ENCODE measurements around the gene GPR27. TPM values are rescaled to one million over a fixed set of nuclear protein-coding genes. Genes with fewer than 3 reads are reported as not detected.

The GPR27 gene
- total RNA-seq, 1 experiment from 2014 or later = not detected

- no peaks in the 10 kb centered on the region for H3K36me3 ChIP-seq
Observed at GRCh38 chr3:71787851-71788405, 34.3 kb downstream of the GPR27 start.

GRCh38 chr3:71789922-71790321, 36.3 kb downstream of the GPR27 start:
- Histone ChIP-seq H3K9me3 (replicated peaks) (no peaks in the 10 kb centered on the region), H3K27me3 (no peaks in the 10 kb centered on the region), H3K4me3 (no peak overlapping the region), H3K4me1 (no peaks in the 10 kb centered on the region), H3K27ac (no peak overlapping the region), H3K36me3 (no peaks in the 10 kb centered on the region)
- DNase-seq = no peak

More at GRCh38 chr3:71787851-71788405, 34.3 kb downstream of the GPR27 start:
- Histone ChIP-seq H3K27ac (no peak overlapping the region), H3K9me3 (replicated peaks) (no peaks in the 10 kb centered on the region), H3K4me1 (no peaks in the 10 kb centered on the region), H3K4me3 (no peak overlapping the region), H3K27me3 (no peaks in the 10 kb centered on the region)
- DNase-seq = no peak

- Histone ChIP-seq H3K27ac (no peak overlapping the region), H3K9me3 (replicated peaks) (no peaks in the 10 kb centered on the region), H3K4me1 (no peaks in the 10 kb centered on the region), H3K4me3 (no peak overlapping the region), H3K27me3 (no peaks in the 10 kb centered on the region), H3K36me3 (no peaks in the 10 kb centered on the region)
- no peak for DNase-seq
Observed at GRCh38 chr3:71791634-71792033, 38.0 kb downstream of the GPR27 start.

- no peaks in the 10 kb centered on the region for H3K9me3 ChIP-seq (replicated peaks)
- H3K36me3 ChIP-seq = no peaks in the 10 kb centered on the region
Observed at GRCh38 chr3:71796290-71796689, 42.6 kb downstream of the GPR27 start.

GRCh38 chr3:71797455-71797854, 43.8 kb downstream of the GPR27 start:
- Histone ChIP-seq H3K9me3 (replicated peaks) (no peaks in the 10 kb centered on the region), H3K4me3 (no peak overlapping the region), H3K27me3 (no peaks in the 10 kb centered on the region), H3K27ac (no peak overlapping the region), H3K36me3 (no peaks in the 10 kb centered on the region), H3K4me1 (no peaks in the 10 kb centered on the region)
- DNase-seq = no peak

More at GRCh38 chr3:71796290-71796689, 42.6 kb downstream of the GPR27 start:
- no peaks in the 10 kb centered on the region for H3K4me1 ChIP-seq
- no peak for DNase-seq
- H3K27ac ChIP-seq = no peak overlapping the region
- H3K4me3 ChIP-seq = no peak overlapping the region
- H3K27me3 ChIP-seq = no peaks in the 10 kb centered on the region

- Histone ChIP-seq H3K4me1 (no peaks in the 10 kb centered on the region), H3K9me3 (replicated peaks) (no peaks in the 10 kb centered on the region), H3K36me3 (no peaks in the 10 kb centered on the region), H3K27me3 (no peaks in the 10 kb centered on the region), H3K4me3 (no peak overlapping the region), H3K27ac (no peak overlapping the region)
- DNase-seq = no peak
Observed at GRCh38 chr3:71800023-71800422, 46.4 kb downstream of the GPR27 start.

- Histone ChIP-seq H3K27ac (no peak overlapping the region), H3K36me3 (no peaks in the 10 kb centered on the region), H3K4me1 (no peaks in the 10 kb centered on the region), H3K9me3 (replicated peaks) (no peaks in the 10 kb centered on the region), H3K4me3 (no peak overlapping the region), H3K27me3 (no peaks in the 10 kb centered on the region)
- no peak for DNase-seq
Observed at GRCh38 chr3:71801986-71802385, 48.3 kb downstream of the GPR27 start.

- no peaks in the 10 kb centered on the region for H3K9me3 ChIP-seq (replicated peaks)
- H3K4me1 ChIP-seq = no peaks in the 10 kb centered on the region
- H3K36me3 ChIP-seq = no peaks in the 10 kb centered on the region
- no peak for DNase-seq
- H3K27me3 ChIP-seq = no peaks in the 10 kb centered on the region
- no peak overlapping the region for H3K27ac ChIP-seq
- no peak overlapping the region for H3K4me3 ChIP-seq
Observed at GRCh38 chr3:71803248-71803647, 49.6 kb downstream of the GPR27 start.

- no peaks in the 10 kb centered on the region for H3K9me3 ChIP-seq (replicated peaks)
- H3K27me3 ChIP-seq = no peaks in the 10 kb centered on the region
- H3K4me1 ChIP-seq = no peaks in the 10 kb centered on the region
- H3K36me3 ChIP-seq = no peaks in the 10 kb centered on the region
- H3K27ac ChIP-seq = no peak overlapping the region
- H3K4me3 ChIP-seq = no peak overlapping the region
- no peak for DNase-seq
Observed at GRCh38 chr3:71805199-71805598, 51.5 kb downstream of the GPR27 start.

GRCh38 chr3:71805691-71806090, 52.0 kb downstream of the GPR27 start:
- Histone ChIP-seq H3K9me3 (replicated peaks) (no peaks in the 10 kb centered on the region), H3K4me3 (no peak overlapping the region), H3K36me3 (no peaks in the 10 kb centered on the region), H3K27me3 (no peaks in the 10 kb centered on the region), H3K27ac (no peak overlapping the region), H3K4me1 (no peaks in the 10 kb centered on the region)
- no peak for DNase-seq

Other genes starting within 250 kb of the GPR27 start
- gene FOXP1, start 170.1 kb upstream of the GPR27 start, total RNA-seq (2014; rRNA removed; shearing (Covaris generic)) = 21.6 and 24.8 TPM in 2 replicates
- gene EIF4E3, start 28.5 kb upstream of the GPR27 start, total RNA-seq (2014; rRNA removed; shearing (Covaris generic)) = 0.20 and 0.23 TPM in 2 replicates
- gene PROK2, start 31.3 kb downstream of the GPR27 start, total RNA-seq (2014; rRNA removed; shearing (Covaris generic)) = not detected in 2 replicates

Measured in SJCRH30 (cell line).